GM19452 (cell line): ENCODE data around the gene SLC33A1.
"Not testable (repeated sequence)": the region's sequence is repeated elsewhere in the genome, so short reads cannot be mapped to it uniquely, and the experiment has no call there.

Source experiments
- ATAC-seq: cut with Tn5 transposase; IDR thresholded peaks from one replicate; pipeline ENCODE4 v1.9.1; 2021; ENCODE audit not compliant: unreplicated experiment

The SLC33A1 gene

GRCh38 chr3:155862290-155862982, 8.2 kb upstream of the SLC33A1 start:
- ATAC-seq = not testable (repeated sequence)

- ATAC-seq = no peak
Measured at GRCh38 chr3:155861476-155862183, 7.4 kb upstream of the SLC33A1 start.

- ATAC-seq = not testable (repeated sequence)
Measured at GRCh38 chr3:155860424-155860823, 6.2 kb upstream of the SLC33A1 start.

- ATAC-seq = peak; percentile 45
Measured at GRCh38 chr3:155859859-155860258, 5.6 kb upstream of the SLC33A1 start.

- ATAC-seq = peak; percentile 4
Measured at GRCh38 chr3:155853214-155854140, 750 bp downstream of the SLC33A1 start.

GRCh38 chr3:155852341-155852740, 1.9 kb downstream of the SLC33A1 start:
- ATAC-seq = no peak

- not testable (repeated sequence) for ATAC-seq
Measured at GRCh38 chr3:155849404-155849803, 4.8 kb downstream of the SLC33A1 start.

- no peak for ATAC-seq
Measured at GRCh38 chr3:155847993-155848392, 6.2 kb downstream of the SLC33A1 start.

- no peak for ATAC-seq
Measured at GRCh38 chr3:155846119-155846518, 8.1 kb downstream of the SLC33A1 start.

- ATAC-seq = no peak
Measured at GRCh38 chr3:155843569-155843968, 10.7 kb downstream of the SLC33A1 start.

GRCh38 chr3:155835341-155836071, 18.7 kb downstream of the SLC33A1 start:
- no peak for ATAC-seq

GRCh38 chr3:155828490-155829098, 25.6 kb downstream of the SLC33A1 start:
- not testable (repeated sequence) for ATAC-seq

GRCh38 chr3:155815030-155815545, 39.1 kb downstream of the SLC33A1 start:
- no peak for ATAC-seq

- ATAC-seq = not testable (repeated sequence)
Measured at GRCh38 chr3:155813224-155813623, 41.0 kb downstream of the SLC33A1 start.

- ATAC-seq = no peak
Measured at GRCh38 chr3:155809181-155809580, 45.0 kb downstream of the SLC33A1 start.

- ATAC-seq = no peak
Measured at GRCh38 chr3:155807823-155808222, 46.4 kb downstream of the SLC33A1 start.

GRCh38 chr3:155805802-155806618, 48.2 kb downstream of the SLC33A1 start, which contains the start of gene C3orf33:
Gene C3orf33, minus strand, starts transcription at chr3:155806278. Its CDS starts 26 bp downstream, at chr3:155806252.
- peak; percentile 98 for ATAC-seq

GRCh38 chr3:155805204-155805801, 48.9 kb downstream of the SLC33A1 start:
- no peak for ATAC-seq

- no peak for ATAC-seq
Measured at GRCh38 chr3:155804323-155804722, 49.9 kb downstream of the SLC33A1 start.
